MCF 10A (cell line): Measurements from ENCODE around the gene TMEM209. TPM values are rescaled to one million over a fixed set of nuclear protein-coding genes. Genes with fewer than 3 reads are reported as not detected.

Experiments
- BruUV-seq: library from RNA; stranded (reverse); fragments of 400-500 nt; replicated peaks from 2 replicates; lab custom pipeline; 2021; lab: Mats Ljungman, UMichigan
- CTCF ChIA-PET: fragments of 300-600 bp; sonication (Branson Sonifier 250); formaldehyde crosslinking; extraction: SDS; loops from one replicate; lab custom pipeline; 2021; ENCODE audit warnings: antibody characterized with exemption, inconsistent platforms; lab: Yijun Ruan, JAX
- POLR2A ChIA-PET: fragments of 300-600, 350-650 bp; sonication (Branson Sonifier 250); formaldehyde crosslinking; extraction: SDS; loops from one replicate; lab custom pipeline; 2020; ENCODE audit warnings: antibody characterized with exemption, inconsistent platforms; lab: Yijun Ruan, JAX
- DNase-seq: peaks from one replicate; pipeline ENCODE4 v3.0.0-alpha.2; 2018; ENCODE audit not compliant: unreplicated experiment
- H3K27ac Mint-ChIP-seq: one replicate; pipeline ENCODE4 v1.8.0; 2022; ENCODE audit warnings: mild to moderate bottlenecking, low read depth, mixed read lengths; ENCODE audit not compliant: unreplicated experiment
- H3K27me3 Mint-ChIP-seq: one replicate; pipeline ENCODE4 v1.8.0; 2022; ENCODE audit warnings: mixed read lengths; ENCODE audit not compliant: insufficient read depth, unreplicated experiment
- H3K36me3 Mint-ChIP-seq: one replicate; pipeline ENCODE4 v1.8.0; 2022; ENCODE audit warnings: mild to moderate bottlenecking, moderate library complexity, mixed read lengths; ENCODE audit not compliant: insufficient read depth, unreplicated experiment
- H3K4me1 Mint-ChIP-seq: one replicate; pipeline ENCODE4 v1.8.0; 2022; ENCODE audit warnings: mixed read lengths; ENCODE audit not compliant: insufficient read depth, unreplicated experiment
- H3K4me3 Mint-ChIP-seq: one replicate; pipeline ENCODE4 v1.8.0; 2022; ENCODE audit warnings: mild to moderate bottlenecking, moderate library complexity, mixed read lengths; ENCODE audit not compliant: unreplicated experiment
- H3K9me3 Mint-ChIP-seq: one replicate; pipeline ENCODE4 v1.8.0; 2022; ENCODE audit warnings: mixed read lengths; ENCODE audit not compliant: unreplicated experiment
- CTCF ChIP-seq: fragments of 200-600 bp; IDR thresholded peaks from one replicate; pipeline ENCODE4 v1.8.0; 2022; ENCODE audit warnings: antibody characterized with exemption, mild to moderate bottlenecking; ENCODE audit not compliant: unreplicated experiment
- intact Hi-C: fragments of 100-400 bp; cut with micrococcal nuclease; formaldehyde crosslinking; loops from 2 replicates; pipeline ENCODE4 v1.14.1; 2022
- total RNA-seq: library from RNA; stranded (reverse); gene quantifications from 2 replicates; pipeline ENCODE4 v1.2.3, GENCODE V29; 2022

TMEM209 gene
- total RNA-seq, 1 experiment from 2014 or later: 38.3 TPM

GRCh38 chr7:130174237-130174959 lies 30.8 kb downstream of the TMEM209 start:
- Mint-ChIP-seq H3K9me3 (no peaks in the 10 kb centered on the region), H3K27ac (no peak overlapping the region), H3K36me3 (peaks cover 81% of the 10 kb centered on the region), H3K4me1 (no peaks in the 10 kb centered on the region), H3K27me3 (no peaks in the 10 kb centered on the region), H3K4me3 (no peak overlapping the region)
- DNase-seq: no peak
- intact Hi-C loops: no loop called here
- POLR2A ChIA-PET: interaction anchor here (0.6 to 0.9 kb wide), 2 partner anchors 14 to 639 kb away, joined by 3 to 4 read pairs; no protein-coding TSS in a partner anchor
- BruUV-seq: no TSS peak
- no peak for TF ChIP-seq CTCF
- CTCF ChIA-PET: no interaction called here

GRCh38 chr7:130162196-130162595 lies 43.0 kb downstream of the TMEM209 start:
- Mint-ChIP-seq H3K27ac (no peak overlapping the region), H3K36me3 (peaks cover 82% of the 10 kb centered on the region), H3K9me3 (no peaks in the 10 kb centered on the region), H3K27me3 (no peaks in the 10 kb centered on the region), H3K4me3 (no peak overlapping the region), H3K4me1 (no peaks in the 10 kb centered on the region)
- intact Hi-C loops: loop anchor here (10.0 kb wide), 1 partner anchor 87 kb away; the partner anchor contains the start of gene KLHDC10
- TF ChIP-seq CTCF: no peak
- no peak for DNase-seq
- ChIA-PET POLR2A (no interaction called here), CTCF (no interaction called here)
- BruUV-seq: no TSS peak

- BruUV-seq: no TSS peak
- intact Hi-C loops: loop anchor here (10.0 kb wide), 1 partner anchor 86 kb away; the partner anchor contains the start of gene KLHDC10
- Mint-ChIP-seq H3K9me3 (no peaks in the 10 kb centered on the region), H3K36me3 (peaks cover 71% of the 10 kb centered on the region), H3K4me1 (no peaks in the 10 kb centered on the region), H3K4me3 (no peak overlapping the region), H3K27ac (no peak overlapping the region), H3K27me3 (no peaks in the 10 kb centered on the region)
- DNase-seq: no peak
- TF ChIP-seq CTCF: no peak
- POLR2A ChIA-PET: interaction anchor here (0.9 kb wide), 1 partner anchor 15 kb away, joined by 3 read pairs; no protein-coding TSS in a partner anchor
- CTCF ChIA-PET: interaction anchor here (0.7 to 1.3 kb wide), 3 partner anchors 25 to 81 kb away, joined by 3 read pairs; no protein-coding TSS in a partner anchor
Measured at GRCh38 chr7:130160455-130160854, 44.8 kb downstream of the TMEM209 start.

GRCh38 chr7:130160023-130160422 lies 45.2 kb downstream of the TMEM209 start:
- Mint-ChIP-seq H3K27ac (no peak overlapping the region), H3K4me3 (no peak overlapping the region), H3K27me3 (no peaks in the 10 kb centered on the region), H3K36me3 (peaks cover 67% of the 10 kb centered on the region), H3K9me3 (no peaks in the 10 kb centered on the region), H3K4me1 (no peaks in the 10 kb centered on the region)
- intact Hi-C loops: loop anchor here (10.0 kb wide), 1 partner anchor 85 kb away; the partner anchor contains the start of gene KLHDC10
- DNase-seq: no peak
- BruUV-seq: no TSS peak
- ChIA-PET POLR2A (interaction anchor here (0.9 kb wide), 1 partner anchor 15 kb away, joined by 3 read pairs; no protein-coding TSS in a partner anchor), CTCF (interaction anchor here (0.7 to 1.3 kb wide), 4 partner anchors 25 to 442 kb away, joined by 3 read pairs; no protein-coding TSS in a partner anchor)
- no peak for TF ChIP-seq CTCF
